Measurements from ENCODE around the gene KCTD16.

Gene KCTD16

GRCh38 chr5:144249755-144250464 is 79.2 kb downstream of the KCTD16 start:
- no peaks in the 10 kb centered on the region for H3K36me3 ChIP-seq
- no peaks in the 10 kb centered on the region for H3K9me3 ChIP-seq
- H3K4me3 ChIP-seq (ENCODE audit: low read depth, low read length), result no peak overlapping the region
- no peak for DNase-seq
- TF ChIP-seq CTCF (IDR thresholded peaks at IDR 0.05; ENCODE audit: low read depth, low read length), result no peak
- H3K4me1 ChIP-seq, result no peaks in the 10 kb centered on the region
- no peaks in the 10 kb centered on the region for H3K27me3 ChIP-seq

- Histone ChIP-seq H3K4me1 (no peaks in the 10 kb centered on the region), H3K4me3 (ENCODE audit: low read depth, low read length) (no peak overlapping the region), H3K36me3 (no peaks in the 10 kb centered on the region), H3K27me3 (no peaks in the 10 kb centered on the region), H3K9me3 (no peaks in the 10 kb centered on the region)
- no peak for TF ChIP-seq CTCF (IDR thresholded peaks at IDR 0.05; ENCODE audit: low read depth, low read length)
- no peak for DNase-seq
Measured at GRCh38 chr5:144254552-144254951, 83.9 kb downstream of the KCTD16 start.

- H3K4me1 ChIP-seq, result no peaks in the 10 kb centered on the region
- no peak overlapping the region for H3K4me3 ChIP-seq (ENCODE audit: low read depth, low read length)
- no peak for DNase-seq
- H3K36me3 ChIP-seq, result no peaks in the 10 kb centered on the region
- no peak for TF ChIP-seq CTCF (IDR thresholded peaks at IDR 0.05; ENCODE audit: low read depth, low read length)
- H3K27me3 ChIP-seq, result no peaks in the 10 kb centered on the region
- H3K9me3 ChIP-seq, result no peaks in the 10 kb centered on the region
Measured at GRCh38 chr5:144260121-144260520, 89.4 kb downstream of the KCTD16 start.

- Histone ChIP-seq H3K27me3 (no peaks in the 10 kb centered on the region), H3K36me3 (no peaks in the 10 kb centered on the region), H3K4me1 (no peaks in the 10 kb centered on the region), H3K4me3 (ENCODE audit: low read depth, low read length) (no peak overlapping the region), H3K9me3 (no peaks in the 10 kb centered on the region)
- no peak for DNase-seq
- no peak for TF ChIP-seq CTCF (IDR thresholded peaks at IDR 0.05; ENCODE audit: low read depth, low read length)
Measured at GRCh38 chr5:144265643-144266247, 95.1 kb downstream of the KCTD16 start.

GRCh38 chr5:144267961-144268513 is 97.4 kb downstream of the KCTD16 start:
- DNase-seq, result no peak
- Histone ChIP-seq H3K4me1 (no peaks in the 10 kb centered on the region), H3K4me3 (ENCODE audit: low read depth, low read length) (no peak overlapping the region), H3K9me3 (no peaks in the 10 kb centered on the region), H3K36me3 (no peaks in the 10 kb centered on the region), H3K27me3 (no peaks in the 10 kb centered on the region)
- no peak for TF ChIP-seq CTCF (IDR thresholded peaks at IDR 0.05; ENCODE audit: low read depth, low read length)
